Uterus (tissue), 4 donors: ENCODE measurements around the gene TRIM45. TPM values are rescaled to one million over a fixed set of nuclear protein-coding genes. Genes with fewer than 3 reads are reported as not detected.

ENCODE experiments used
- DNase-seq, 2 donors: peaks; one replicate each; pipeline ENCODE4 v3.0.0-alpha.2; 2019 to 2020
- H3K27ac ChIP-seq, 2 donors: fragments of 200-600 bp; sonication (generic); 1 replicate in 1 of 2; 2 replicates in 1 of 2; pipeline ENCODE4 v1.5.1; 2016 to 2018
- H3K27me3 ChIP-seq, 2 donors: fragments of 200-600 bp; sonication (generic); one replicate each; pipeline ENCODE4 v1.5.1; 2018 to 2019; ENCODE audit warnings: control low read depth in 1 of 2
- H3K36me3 ChIP-seq, 2 donors: fragments of 200-600 bp; sonication (generic); one replicate each; pipeline ENCODE4 v1.5.1; 2019; ENCODE audit warnings: control low read depth in 1 of 2
- H3K4me1 ChIP-seq, 2 donors: fragments of 200-600 bp; sonication (generic); one replicate each; pipeline ENCODE4 v1.5.1; 2018 to 2019; ENCODE audit warnings: control low read depth in 1 of 2
- H3K4me3 ChIP-seq, 2 donors: fragments of 200-600 bp; sonication (generic); 1 replicate in 1 of 2; 2 replicates in 1 of 2; pipeline ENCODE4 v1.5.1; 2018 to 2019; ENCODE audit warnings: mild to moderate bottlenecking in 1 of 2
- H3K9me3 ChIP-seq, 2 donors: fragments of 200-600 bp; sonication (generic); one replicate each; pipeline ENCODE4 v1.5.1; 2019; ENCODE audit warnings: control low read depth in 1 of 2
- CTCF ChIP-seq, 4 experiments: fragments of 200-600 bp in 2 of 4; fragments of 450-650 bp in 2 of 4; sonication (generic) in 2 of 4; IDR thresholded peaks; one replicate each; pipeline ENCODE4 v1.5.1; 2016 to 2019; ENCODE audit warnings: antibody characterized with exemption in 4 of 4, mild to moderate bottlenecking in 2 of 4, moderate library complexity in 1 of 4
- POLR2A ChIP-seq, 2 donors: fragments of 450-650 bp; IDR thresholded peaks; one replicate each; pipeline ENCODE4 v1.6.1; 2016; ENCODE audit warnings: antibody characterized with exemption in 2 of 2, mild to moderate bottlenecking in 1 of 2, moderate library complexity in 1 of 2
- intact Hi-C: fragments of 100-400 bp; cut with DNase I; formaldehyde crosslinking; loops from one replicate; pipeline ENCODE4 v1.15.1; 2023; ENCODE audit warnings: low total_unique reads
- total RNA-seq, 4 donors: library from RNA; depleted of rRNA in 3 of 4; stranded (reverse); fragments of >200 nt in 3 of 4; gene quantifications; one replicate each; pipeline versions ENCODE4 v1.1.0 to v1.2.4, GENCODE V29; 2014 to 2023
- donor health status: DM: yes; HTN: yes; CAD: no.

The TRIM45 gene
- total RNA-seq, 4 donors from 2014 or later, result 2.6 to 16.7 (median 5.5) TPM

- intact Hi-C loops, result no loop called here
- no peaks in the 10 kb centered on the region for H3K36me3 ChIP-seq
- TF ChIP-seq CTCF (IDR thresholded peaks at IDR 0.05) (no peak), POLR2A (IDR thresholded peaks at IDR 0.05) (no peak)
These were observed 3.4 kb downstream of the TRIM45 start for GRCh38 chr1:117118137-117118536.

GRCh38 chr1:117117697-117118096, 3.9 kb downstream of the TRIM45 start:
- H3K4me3 ChIP-seq, result no peak overlapping the region
- H3K36me3 ChIP-seq, result no peaks in the 10 kb centered on the region
- no peaks in the 10 kb centered on the region for H3K9me3 ChIP-seq
- intact Hi-C loops, result no loop called here
- no peak for TF ChIP-seq CTCF (IDR thresholded peaks at IDR 0.05)
- TF ChIP-seq POLR2A (IDR thresholded peaks at IDR 0.05), result no peak
- no peak for DNase-seq
- H3K27me3 ChIP-seq, result no peaks in the 10 kb centered on the region
- H3K27ac ChIP-seq, result no peak overlapping the region
- H3K4me1 ChIP-seq, result no peaks in the 10 kb centered on the region

More at GRCh38 chr1:117118137-117118536, 3.4 kb downstream of the TRIM45 start:
- Histone ChIP-seq H3K27me3 (no peaks in the 10 kb centered on the region), H3K9me3 (no peaks in the 10 kb centered on the region), H3K4me3 (no peak overlapping the region), H3K27ac (no peak overlapping the region), H3K4me1 (no peaks in the 10 kb centered on the region)
- DNase-seq, result no peak

- Histone ChIP-seq H3K9me3 (no peaks in the 10 kb centered on the region), H3K27ac (no peak overlapping the region), H3K27me3 (no peaks in the 10 kb centered on the region), H3K36me3 (no peaks in the 10 kb centered on the region), H3K4me1 (no peaks in the 10 kb centered on the region), H3K4me3 (no peak overlapping the region)
- DNase-seq, result no peak
- intact Hi-C loops, result no loop called here
- TF ChIP-seq POLR2A (IDR thresholded peaks at IDR 0.05) (no peak), CTCF (IDR thresholded peaks at IDR 0.05) (no peak)
These were observed 4.8 kb downstream of the TRIM45 start for GRCh38 chr1:117116784-117117130.

GRCh38 chr1:117116090-117116783, 5.3 kb downstream of the TRIM45 start:
- intact Hi-C loops, result no loop called here
- Histone ChIP-seq H3K4me3 (no peak overlapping the region), H3K9me3 (no peaks in the 10 kb centered on the region), H3K27me3 (no peaks in the 10 kb centered on the region), H3K4me1 (no peaks in the 10 kb centered on the region), H3K36me3 (no peaks in the 10 kb centered on the region), H3K27ac (no peak overlapping the region)
- TF ChIP-seq CTCF (IDR thresholded peaks at IDR 0.05) (no peak), POLR2A (IDR thresholded peaks at IDR 0.05) (no peak)
- no peak for DNase-seq

- DNase-seq, result no peak
- H3K9me3 ChIP-seq, result no peaks in the 10 kb centered on the region
- intact Hi-C loops, result no loop called here
- no peaks in the 10 kb centered on the region for H3K27me3 ChIP-seq
- TF ChIP-seq CTCF (IDR thresholded peaks at IDR 0.05) (no peak), POLR2A (IDR thresholded peaks at IDR 0.05) (no peak)
- H3K4me3 ChIP-seq, result no peak overlapping the region
- no peaks in the 10 kb centered on the region for H3K4me1 ChIP-seq
- no peaks in the 10 kb centered on the region for H3K36me3 ChIP-seq
- no peak overlapping the region for H3K27ac ChIP-seq
These were observed 6.7 kb downstream of the TRIM45 start for GRCh38 chr1:117114877-117115276.
